ENCODE measurements around the gene FAM168B.

FAM168B gene

GRCh38 chr2:131046918-131047652, 46.2 kb downstream of the FAM168B start:
- H3K27me3 Mint-ChIP-seq: no peaks in the 10 kb centered on the region
- H3K4me1 Mint-ChIP-seq: peaks cover 23% of the 10 kb centered on the region
- no peak overlapping the region for H3K4me3 Mint-ChIP-seq
- no peak for ATAC-seq (replicated peaks; ENCODE audit: extremely low read depth, poor library complexity, severe bottlenecking)
- peak overlapping the region; percentile 78 for H3K27ac Mint-ChIP-seq (ENCODE audit: low read depth)
- no peak for DNase-seq (ENCODE audit: low spot score in 2 of 2)
- H3K9me3 Mint-ChIP-seq: no peaks in the 10 kb centered on the region
- peaks cover 39% of the 10 kb centered on the region for H3K36me3 Mint-ChIP-seq (ENCODE audit: insufficient read depth)

DNA sequence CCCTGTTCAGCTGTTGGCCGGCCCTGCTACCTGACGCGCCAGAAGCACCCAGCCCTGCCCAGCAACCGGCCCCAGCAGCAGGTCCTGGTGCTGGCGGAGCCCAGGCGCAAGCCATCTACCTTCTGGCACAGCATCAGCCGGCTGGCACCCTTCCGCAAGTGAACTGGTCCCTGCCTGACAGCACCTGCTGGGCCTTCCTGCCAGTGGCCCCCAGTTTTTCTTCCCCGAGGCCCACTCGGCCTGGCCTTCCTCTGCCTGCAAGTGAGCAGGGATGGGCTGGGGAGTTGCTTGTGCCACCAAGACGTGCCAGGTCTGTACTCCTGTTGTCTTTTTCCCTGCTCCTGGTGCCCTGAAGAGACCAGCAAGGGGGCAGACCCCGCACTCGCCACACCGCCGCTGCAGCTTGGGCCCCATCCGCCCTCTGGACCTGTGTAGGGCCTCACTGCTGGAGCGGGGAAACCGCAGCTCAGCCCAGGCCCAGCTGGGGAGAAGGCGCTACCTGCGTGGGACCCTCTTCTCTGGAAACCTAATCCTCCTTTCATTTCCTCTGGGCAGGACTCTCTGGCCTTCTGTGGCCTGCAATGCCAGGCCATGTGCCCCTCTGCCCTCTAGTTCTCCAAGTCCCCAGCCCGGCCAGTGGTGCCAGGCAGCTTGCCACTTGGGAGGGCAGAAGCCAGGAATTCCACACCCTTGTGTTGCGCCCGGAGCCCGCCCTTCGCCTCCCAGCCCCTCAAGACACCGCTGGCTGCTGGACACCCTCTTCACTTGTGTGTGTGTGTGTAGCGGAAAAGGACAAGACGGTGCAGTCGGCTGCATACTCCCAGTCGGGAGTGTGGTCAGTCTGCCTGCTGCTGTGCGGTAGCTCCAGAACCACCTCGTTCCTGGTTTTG, 47.0 kb downstream of the FAM168B start:
- Mint-ChIP-seq H3K27ac (ENCODE audit: low read depth) (no peak overlapping the region), H3K36me3 (ENCODE audit: insufficient read depth) (peaks cover 31% of the 10 kb centered on the region)

DNA sequence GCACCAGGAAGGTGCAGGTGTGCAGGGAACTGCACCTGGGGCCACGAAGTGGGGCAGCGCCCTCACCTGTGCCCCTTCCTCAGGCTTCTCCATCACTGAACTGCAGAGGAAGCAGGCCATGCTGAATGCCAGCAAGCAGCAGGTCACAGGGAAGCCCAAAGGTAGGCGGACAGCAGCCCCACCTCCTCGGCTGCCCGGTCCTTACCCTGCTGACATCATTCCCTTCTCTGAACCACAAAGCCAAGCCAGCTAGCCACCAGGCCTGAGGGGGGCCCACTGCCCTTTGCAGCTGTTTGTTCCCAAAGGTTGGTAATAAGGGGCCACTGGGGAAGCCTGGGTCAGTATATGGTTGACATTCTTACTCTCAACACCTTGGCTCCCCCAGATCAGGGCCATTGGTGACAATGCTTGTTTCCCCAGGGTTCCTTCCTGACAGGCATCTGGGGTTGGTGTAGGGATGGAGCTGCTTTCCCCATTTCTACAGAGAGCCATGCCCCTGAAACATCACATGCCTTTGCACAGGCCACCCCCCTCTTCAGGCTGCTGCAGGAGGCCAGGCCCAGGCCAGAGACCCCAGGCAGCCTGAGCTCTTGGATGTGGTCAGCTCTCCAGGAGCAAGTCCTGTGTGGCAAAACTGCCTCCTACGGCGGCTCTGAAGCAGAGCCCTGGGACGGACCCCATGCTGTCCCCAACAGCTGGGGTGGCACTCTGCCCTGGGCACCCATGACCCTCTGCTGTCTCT, 47.8 kb downstream of the FAM168B start:
- H3K4me1 Mint-ChIP-seq: peaks cover 32% of the 10 kb centered on the region
- H3K36me3 Mint-ChIP-seq (ENCODE audit: insufficient read depth): peaks cover 27% of the 10 kb centered on the region
- H3K4me3 Mint-ChIP-seq: no peak overlapping the region
- no peak overlapping the region for H3K27ac Mint-ChIP-seq (ENCODE audit: low read depth)
- no peak for DNase-seq (ENCODE audit: low spot score in 2 of 2)
- no peaks in the 10 kb centered on the region for H3K27me3 Mint-ChIP-seq
- no peaks in the 10 kb centered on the region for H3K9me3 Mint-ChIP-seq
- no peak for ATAC-seq (replicated peaks; ENCODE audit: extremely low read depth, poor library complexity, severe bottlenecking)

More for the DNA sequence above, 47.0 kb downstream of the FAM168B start:
- H3K27me3 Mint-ChIP-seq: no peaks in the 10 kb centered on the region
- ATAC-seq (replicated peaks; ENCODE audit: extremely low read depth, poor library complexity, severe bottlenecking) (no peak), DNase-seq (ENCODE audit: low spot score in 2 of 2) (no peak)
- H3K4me1 Mint-ChIP-seq: peaks cover 25% of the 10 kb centered on the region
- H3K9me3 Mint-ChIP-seq: no peaks in the 10 kb centered on the region
- no peak overlapping the region for H3K4me3 Mint-ChIP-seq

DNA sequence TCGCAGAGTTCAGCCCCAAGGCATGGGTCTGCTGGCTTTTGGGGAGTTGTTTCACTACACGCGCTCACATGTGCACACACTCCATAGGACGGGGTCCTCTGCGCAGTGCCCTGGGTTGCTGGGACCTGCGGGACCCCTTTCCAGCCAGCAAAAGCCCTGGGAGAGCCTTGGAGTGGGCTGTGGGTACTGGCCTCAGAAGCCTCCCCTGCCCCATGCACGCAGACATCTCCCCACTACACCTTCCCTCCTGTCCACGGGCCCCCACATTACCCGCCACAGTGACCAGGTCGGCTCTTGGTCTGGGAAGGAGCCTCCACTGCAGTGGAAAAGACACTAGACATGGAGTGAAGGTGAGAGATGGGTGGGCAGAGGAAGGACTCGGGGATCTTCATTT, 48.5 kb downstream of the FAM168B start:
- DNase-seq (ENCODE audit: low spot score in 2 of 2) (no peak), ATAC-seq (replicated peaks; ENCODE audit: extremely low read depth, poor library complexity, severe bottlenecking) (no peak)
- Mint-ChIP-seq H3K27me3 (no peaks in the 10 kb centered on the region), H3K27ac (ENCODE audit: low read depth) (no peak overlapping the region), H3K9me3 (no peaks in the 10 kb centered on the region), H3K36me3 (ENCODE audit: insufficient read depth) (peaks cover 21% of the 10 kb centered on the region), H3K4me3 (no peak overlapping the region), H3K4me1 (peaks cover 38% of the 10 kb centered on the region)

DNA sequence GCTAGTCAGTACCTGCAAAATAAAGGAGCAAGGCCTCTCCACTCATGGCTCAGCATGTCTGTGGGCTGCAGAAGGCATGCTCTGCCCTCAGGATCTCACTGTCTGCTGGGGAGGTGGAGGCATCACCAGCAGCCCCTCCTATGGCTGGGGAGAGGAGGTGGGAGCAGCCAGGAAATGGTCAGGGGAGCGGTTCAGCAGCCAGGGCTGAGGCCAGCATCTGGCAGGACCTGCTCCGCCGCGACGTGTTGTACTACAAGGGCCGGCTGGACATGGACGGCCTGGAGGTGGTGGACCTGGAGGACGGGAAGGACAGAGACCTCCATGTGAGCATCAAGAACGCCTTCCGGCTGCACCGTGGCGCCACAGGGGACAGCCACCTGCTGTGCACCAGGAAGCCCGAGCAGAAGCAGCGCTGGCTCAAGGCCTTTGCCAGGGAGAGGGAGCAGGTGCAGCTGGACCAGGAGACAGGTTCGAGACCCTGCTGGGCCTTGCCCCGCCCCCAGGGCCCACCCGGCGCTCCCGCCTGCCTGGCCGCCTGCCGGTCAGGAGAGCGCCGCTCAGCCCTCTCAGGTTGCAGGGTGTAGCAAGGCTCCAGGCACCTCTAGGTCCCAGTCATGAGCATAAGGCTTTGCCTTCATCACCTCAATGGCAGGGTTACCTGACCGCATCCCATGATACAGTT, 49.0 kb downstream of the FAM168B start:
- no peak for ATAC-seq (replicated peaks; ENCODE audit: extremely low read depth, poor library complexity, severe bottlenecking)
- Mint-ChIP-seq H3K36me3 (ENCODE audit: insufficient read depth) (peaks cover 16% of the 10 kb centered on the region), H3K27me3 (no peaks in the 10 kb centered on the region), H3K4me1 (peaks cover 42% of the 10 kb centered on the region), H3K9me3 (no peaks in the 10 kb centered on the region), H3K27ac (ENCODE audit: low read depth) (no peak overlapping the region), H3K4me3 (no peak overlapping the region)
- DNase-seq (ENCODE audit: low spot score in 2 of 2): no peak

DNA sequence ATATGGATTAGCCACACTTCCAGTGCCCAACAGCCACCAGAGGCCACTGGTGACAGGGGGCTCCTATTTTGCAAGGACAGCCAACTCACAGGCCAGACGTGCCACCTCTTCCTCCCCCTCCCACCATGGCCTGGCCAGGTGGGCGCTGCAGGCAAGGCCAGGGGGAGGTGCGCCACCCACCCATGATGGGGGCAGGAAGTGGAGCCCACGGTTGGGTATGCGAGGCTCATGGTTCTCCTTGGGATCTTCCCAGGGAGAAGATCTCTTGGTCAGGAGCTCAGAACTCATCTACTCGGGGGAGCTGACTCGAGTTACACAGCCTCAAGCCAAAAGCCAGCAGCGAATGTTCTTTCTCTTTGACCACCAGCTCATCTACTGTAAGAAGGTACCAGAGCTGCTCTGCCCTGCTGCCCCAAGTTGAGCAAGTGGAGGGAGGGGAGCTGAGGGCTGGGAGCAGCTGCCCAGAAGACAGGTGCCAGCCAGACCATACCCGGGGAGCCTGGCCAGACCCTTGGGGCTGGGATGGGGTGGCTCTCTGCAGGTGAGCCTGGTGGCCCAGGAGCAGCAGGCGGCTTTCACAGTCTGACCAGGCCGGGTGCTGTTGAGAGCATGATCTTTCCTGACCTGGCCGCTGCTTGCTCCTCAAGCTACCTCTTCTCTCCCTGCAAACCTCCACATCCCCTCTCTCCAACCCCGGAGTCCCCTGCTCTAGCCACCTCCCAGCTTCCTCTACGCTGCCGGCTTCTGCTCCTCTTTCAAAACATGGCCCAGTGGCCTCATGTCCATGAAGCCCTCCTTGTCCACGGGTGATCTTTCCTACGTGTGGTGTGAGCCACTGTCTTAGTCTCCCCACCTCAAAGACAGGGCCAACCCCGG, 49.8 kb downstream of the FAM168B start:
- Mint-ChIP-seq H3K27ac (ENCODE audit: low read depth) (no peak overlapping the region), H3K9me3 (no peaks in the 10 kb centered on the region), H3K27me3 (no peaks in the 10 kb centered on the region), H3K4me3 (no peak overlapping the region), H3K36me3 (ENCODE audit: insufficient read depth) (peaks cover 11% of the 10 kb centered on the region), H3K4me1 (peaks cover 43% of the 10 kb centered on the region)
- no peak for DNase-seq (ENCODE audit: low spot score in 2 of 2)
- ATAC-seq (replicated peaks; ENCODE audit: extremely low read depth, poor library complexity, severe bottlenecking): no peak

- Mint-ChIP-seq H3K27me3 (no peaks in the 10 kb centered on the region), H3K36me3 (ENCODE audit: insufficient read depth) (peaks cover 8% of the 10 kb centered on the region), H3K4me3 (peak overlapping the region; percentile 91), H3K4me1 (peaks cover 49% of the 10 kb centered on the region), H3K9me3 (no peaks in the 10 kb centered on the region), H3K27ac (ENCODE audit: low read depth) (peak overlapping the region; percentile 38)
- DNase-seq (ENCODE audit: low spot score in 2 of 2) (no peak), ATAC-seq (replicated peaks; ENCODE audit: extremely low read depth, poor library complexity, severe bottlenecking) (no peak)
Measured at GRCh38 chr2:131042148-131042775, 51.0 kb downstream of the FAM168B start.

- ATAC-seq (replicated peaks; ENCODE audit: extremely low read depth, poor library complexity, severe bottlenecking): peak; percentile 23
- Mint-ChIP-seq H3K4me1 (peaks cover 46% of the 10 kb centered on the region), H3K27me3 (no peaks in the 10 kb centered on the region), H3K27ac (ENCODE audit: low read depth) (peak overlapping the region; percentile 83), H3K36me3 (ENCODE audit: insufficient read depth) (peaks cover 7% of the 10 kb centered on the region), H3K9me3 (no peaks in the 10 kb centered on the region), H3K4me3 (peak overlapping the region; percentile 91)
- no peak for DNase-seq (ENCODE audit: low spot score in 2 of 2)
Measured at GRCh38 chr2:131041402-131042147, 51.7 kb downstream of the FAM168B start.

GRCh38 chr2:131040661-131041401, 52.4 kb downstream of the FAM168B start:
- ATAC-seq (replicated peaks; ENCODE audit: extremely low read depth, poor library complexity, severe bottlenecking): peak; percentile 54
- Mint-ChIP-seq H3K27ac (ENCODE audit: low read depth) (peak overlapping the region; percentile 83), H3K36me3 (ENCODE audit: insufficient read depth) (peaks cover 3% of the 10 kb centered on the region), H3K4me1 (peaks cover 44% of the 10 kb centered on the region), H3K4me3 (peak overlapping the region; percentile 91), H3K27me3 (no peaks in the 10 kb centered on the region), H3K9me3 (no peaks in the 10 kb centered on the region)
- peak in 1 of 2 donors; percentile 13 for DNase-seq (ENCODE audit: low spot score in 2 of 2)

DNA sequence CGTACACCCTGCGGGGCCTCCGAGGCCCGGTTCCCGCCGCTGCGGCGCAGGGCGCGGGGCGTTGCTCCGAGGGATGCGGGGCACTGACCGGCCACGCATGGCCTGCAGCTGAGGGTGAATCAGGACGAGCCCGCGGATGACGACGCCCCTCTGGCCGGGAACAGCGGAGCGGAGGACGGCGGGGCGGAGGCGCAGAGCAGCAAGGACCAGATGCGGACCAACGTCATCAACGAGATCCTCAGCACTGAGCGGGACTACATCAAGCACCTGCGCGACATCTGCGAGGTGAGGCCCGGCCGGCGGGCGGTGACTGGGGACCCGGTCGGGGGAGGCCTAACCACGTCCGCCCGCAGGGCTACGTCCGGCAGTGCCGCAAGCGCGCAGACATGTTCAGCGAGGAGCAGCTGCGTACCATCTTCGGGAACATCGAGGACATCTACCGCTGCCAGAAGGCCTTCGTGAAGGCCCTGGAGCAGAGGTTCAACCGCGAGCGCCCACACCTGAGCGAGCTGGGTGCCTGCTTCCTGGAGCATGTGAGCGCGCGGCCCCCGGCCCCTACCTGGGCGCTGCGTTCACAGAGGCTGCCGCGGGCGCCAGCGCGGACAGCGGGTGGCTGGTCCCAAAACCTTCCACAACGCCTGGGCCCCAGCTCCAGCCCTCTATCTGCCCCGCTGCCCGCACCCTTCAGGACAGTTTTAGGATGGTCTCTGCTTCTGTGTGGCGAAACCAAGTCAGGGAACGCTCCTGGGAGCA, 53.2 kb downstream of the FAM168B start:
- H3K27me3 Mint-ChIP-seq: no peaks in the 10 kb centered on the region
- peaks cover 44% of the 10 kb centered on the region for H3K4me1 Mint-ChIP-seq
- peaks cover 3% of the 10 kb centered on the region for H3K36me3 Mint-ChIP-seq (ENCODE audit: insufficient read depth)
- peak in 1 of 2 donors; percentile 22 for DNase-seq (ENCODE audit: low spot score in 2 of 2)
- H3K4me3 Mint-ChIP-seq: peak overlapping the region; percentile 91
- peak overlapping the region; percentile 83 for H3K27ac Mint-ChIP-seq (ENCODE audit: low read depth)
- ATAC-seq (replicated peaks; ENCODE audit: extremely low read depth, poor library complexity, severe bottlenecking): peak; percentile 10
- no peaks in the 10 kb centered on the region for H3K9me3 Mint-ChIP-seq
